ENCODE results near the gene DSPP. TPM values are rescaled to one million over a fixed set of nuclear protein-coding genes. Genes with fewer than 3 reads are reported as not detected.

The DSPP gene
- total RNA-seq, 1 donor from 2014 or later, result not detected

- no peak for DNase-seq
- TF ChIP-seq CTCF (IDR thresholded peaks at IDR 0.05; ENCODE audit: borderline replicate concordance), result no peak
- Histone ChIP-seq H3K27ac (replicated peaks) (peak overlapping the region; percentile 10), H3K36me3 (no peaks in the 10 kb centered on the region), H3K4me1 (peaks cover 5% of the 10 kb centered on the region), H3K4me3 (no peak overlapping the region), H3K9me3 (replicated peaks) (no peaks in the 10 kb centered on the region), H3K27me3 (ENCODE audit: low read depth) (no peaks in the 10 kb centered on the region)
- intact Hi-C loops (cut with micrococcal nuclease), result no loop called here
Measured at GRCh38 chr4:87659247-87659931, 51.1 kb downstream of the DSPP start.

GRCh38 chr4:87662871-87663270 is 54.5 kb downstream of the DSPP start:
- TF ChIP-seq CTCF (IDR thresholded peaks at IDR 0.05; ENCODE audit: borderline replicate concordance), result no peak
- DNase-seq, result no peak
- intact Hi-C loops (cut with micrococcal nuclease), result no loop called here
- Histone ChIP-seq H3K36me3 (no peaks in the 10 kb centered on the region), H3K27me3 (ENCODE audit: low read depth) (no peaks in the 10 kb centered on the region), H3K4me3 (no peak overlapping the region), H3K27ac (replicated peaks) (peak overlapping the region; percentile 43), H3K9me3 (replicated peaks) (no peaks in the 10 kb centered on the region), H3K4me1 (peaks cover 5% of the 10 kb centered on the region)

Other genes with a start within 250 kb of the DSPP start
- gene HSD17B11, start 217.3 kb upstream of the DSPP start, total RNA-seq, result 11.7 TPM
- 29.2 TPM for gene NUDT9, start 186.0 kb upstream of the DSPP start, total RNA-seq
- 292 TPM for gene SPARCL1, start 79.2 kb upstream of the DSPP start, total RNA-seq
- gene DMP1, start 41.8 kb downstream of the DSPP start, total RNA-seq, result not detected
- gene IBSP, start 191.0 kb downstream of the DSPP start, total RNA-seq, result not detected
- not detected for gene MEPE, start 224.4 kb downstream of the DSPP start, total RNA-seq

All from left ventricle myocardium inferior (tissue), 1 donor.